Adrenal gland (tissue), 5 donors: ENCODE measurements around the gene SPTBN1.

Source experiments
- POLR2A ChIP-seq, 2 donors: fragments of 450-650 bp; IDR thresholded peaks; one replicate each; pipeline ENCODE4 v1.6.1; 2017; ENCODE audit warnings: antibody characterized with exemption in 2 of 2, mild to moderate bottlenecking in 2 of 2, moderate library complexity in 1 of 2
- TF ChIP-seq, protein P1 (sequence below), 6 experiments: fragments of 450-650 bp in 4 of 6; fragments of 200-600 bp in 2 of 6; sonication (generic) in 1 of 6; IDR thresholded peaks; 1 replicate in 5 of 6; 2 replicates in 1 of 6; pipeline versions ENCODE4 v1.5.1 to v1.8.0; 2016 to 2021; ENCODE audit warnings: antibody characterized with exemption in 6 of 6, mild to moderate bottlenecking in 2 of 6, moderate library complexity in 1 of 6
- donor health status: DM: no; HTN: no; CAD: no.

- TF ChIP-seq, protein P1, sequence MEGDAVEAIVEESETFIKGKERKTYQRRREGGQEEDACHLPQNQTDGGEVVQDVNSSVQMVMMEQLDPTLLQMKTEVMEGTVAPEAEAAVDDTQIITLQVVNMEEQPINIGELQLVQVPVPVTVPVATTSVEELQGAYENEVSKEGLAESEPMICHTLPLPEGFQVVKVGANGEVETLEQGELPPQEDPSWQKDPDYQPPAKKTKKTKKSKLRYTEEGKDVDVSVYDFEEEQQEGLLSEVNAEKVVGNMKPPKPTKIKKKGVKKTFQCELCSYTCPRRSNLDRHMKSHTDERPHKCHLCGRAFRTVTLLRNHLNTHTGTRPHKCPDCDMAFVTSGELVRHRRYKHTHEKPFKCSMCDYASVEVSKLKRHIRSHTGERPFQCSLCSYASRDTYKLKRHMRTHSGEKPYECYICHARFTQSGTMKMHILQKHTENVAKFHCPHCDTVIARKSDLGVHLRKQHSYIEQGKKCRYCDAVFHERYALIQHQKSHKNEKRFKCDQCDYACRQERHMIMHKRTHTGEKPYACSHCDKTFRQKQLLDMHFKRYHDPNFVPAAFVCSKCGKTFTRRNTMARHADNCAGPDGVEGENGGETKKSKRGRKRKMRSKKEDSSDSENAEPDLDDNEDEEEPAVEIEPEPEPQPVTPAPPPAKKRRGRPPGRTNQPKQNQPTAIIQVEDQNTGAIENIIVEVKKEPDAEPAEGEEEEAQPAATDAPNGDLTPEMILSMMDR (IDR thresholded peaks at IDR 0.05): no peak
- no peak for TF ChIP-seq POLR2A (IDR thresholded peaks at IDR 0.05)
Measured at GRCh38 chr2:54683596-54683995, 227.5 kb downstream of the SPTBN1 start.
